ENCODE results near the gene MAFB.

The MAFB gene

DNA sequence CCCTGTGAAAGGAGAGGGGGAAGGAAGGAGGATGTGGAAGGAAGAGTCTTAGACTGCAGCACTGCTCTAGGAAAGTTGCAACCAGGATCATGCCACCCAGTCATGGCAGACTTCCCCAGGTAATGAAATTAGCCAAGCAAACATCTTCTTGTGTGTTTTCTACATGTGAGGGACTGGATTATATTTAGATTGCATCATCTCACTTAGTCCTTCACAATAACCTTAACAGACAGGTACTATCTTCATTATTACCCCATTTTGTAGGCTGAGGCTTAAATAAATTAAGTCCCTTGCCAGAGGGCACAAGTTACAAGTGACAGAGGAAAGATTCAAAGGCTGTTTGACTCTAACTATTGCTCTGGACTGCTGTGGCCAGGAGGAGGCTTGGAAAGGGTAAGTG lies 9.7 kb upstream of the MAFB start:
- no peak for DNase-seq

DNA sequence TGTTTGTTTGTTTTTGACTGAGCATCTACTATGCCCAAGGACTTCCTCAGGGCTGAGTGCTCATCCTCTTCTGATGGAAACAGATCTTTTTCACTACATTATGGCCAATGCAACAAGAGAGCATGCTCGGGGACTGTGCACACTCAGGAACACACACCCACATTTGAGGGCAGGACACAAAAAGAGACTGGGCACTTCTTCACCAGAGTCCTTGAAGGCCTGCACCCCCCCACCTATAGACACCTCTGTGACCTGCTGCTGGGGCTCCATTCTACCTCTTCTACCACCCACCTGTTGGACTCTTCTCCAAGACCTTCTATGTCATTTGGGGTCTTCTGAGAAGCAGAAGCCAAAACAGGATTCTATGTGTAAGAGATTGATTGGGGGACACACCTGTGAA lies 9.2 kb upstream of the MAFB start:
- no peak for DNase-seq

DNA sequence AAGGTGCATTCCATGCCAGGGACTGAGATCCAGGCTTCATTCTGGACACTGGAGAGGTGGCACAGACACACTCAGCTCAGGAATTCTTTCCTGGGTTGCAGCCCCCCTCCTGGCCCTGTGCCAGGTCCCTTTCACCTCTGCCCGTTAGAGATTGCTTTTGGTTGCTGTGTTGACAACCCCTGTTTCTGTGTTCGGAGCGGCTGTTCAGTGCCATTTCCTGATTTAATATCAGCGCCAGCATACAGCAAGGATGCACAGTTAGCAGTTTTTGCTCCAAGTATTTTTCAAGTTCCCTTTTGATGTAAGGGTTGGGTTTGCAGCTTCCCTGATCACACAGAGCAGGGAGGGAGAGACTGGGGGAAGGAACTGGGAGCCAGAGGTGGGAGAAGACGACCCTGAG lies 8.5 kb upstream of the MAFB start:
- DNase-seq, result no peak

DNA sequence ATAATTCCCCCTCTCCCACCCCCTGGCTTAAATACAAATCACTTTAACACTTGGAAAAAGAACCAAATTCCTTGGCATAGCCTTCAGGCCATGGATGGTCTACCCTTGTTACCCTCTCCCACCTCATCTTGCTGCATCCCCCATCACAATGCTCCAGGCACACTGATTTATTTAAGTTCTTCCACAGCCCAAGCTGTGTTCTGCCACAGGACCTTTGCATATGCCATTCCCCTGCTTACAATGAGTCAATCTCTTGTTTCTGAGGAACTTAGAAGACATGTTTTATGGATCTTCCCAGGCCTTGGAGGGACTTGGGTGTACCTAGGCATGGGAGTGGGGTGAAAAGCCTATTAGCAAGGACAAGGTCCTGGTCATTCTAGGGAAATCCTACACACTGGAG lies 6.2 kb upstream of the MAFB start:
- no peak for DNase-seq

DNA sequence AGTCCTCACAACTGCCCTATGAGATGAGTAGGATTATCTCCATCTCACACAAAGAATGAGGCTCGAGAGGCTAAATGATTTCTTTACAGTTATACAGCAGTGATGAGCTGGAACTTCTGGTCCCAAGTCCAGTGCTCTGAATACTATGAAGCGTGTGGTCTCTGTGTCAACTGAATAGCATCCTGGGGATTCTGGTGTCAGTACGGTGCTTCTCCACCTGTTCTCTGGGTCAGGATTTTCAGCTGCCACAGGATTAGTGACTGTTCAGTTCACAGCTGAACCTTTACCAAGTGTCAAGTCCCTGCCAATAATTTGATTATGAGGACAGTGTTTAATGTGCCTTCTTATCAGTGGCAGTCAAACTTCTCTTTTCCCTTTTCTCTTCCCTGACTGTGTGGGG lies 5.2 kb upstream of the MAFB start:
- DNase-seq, result no peak

DNA sequence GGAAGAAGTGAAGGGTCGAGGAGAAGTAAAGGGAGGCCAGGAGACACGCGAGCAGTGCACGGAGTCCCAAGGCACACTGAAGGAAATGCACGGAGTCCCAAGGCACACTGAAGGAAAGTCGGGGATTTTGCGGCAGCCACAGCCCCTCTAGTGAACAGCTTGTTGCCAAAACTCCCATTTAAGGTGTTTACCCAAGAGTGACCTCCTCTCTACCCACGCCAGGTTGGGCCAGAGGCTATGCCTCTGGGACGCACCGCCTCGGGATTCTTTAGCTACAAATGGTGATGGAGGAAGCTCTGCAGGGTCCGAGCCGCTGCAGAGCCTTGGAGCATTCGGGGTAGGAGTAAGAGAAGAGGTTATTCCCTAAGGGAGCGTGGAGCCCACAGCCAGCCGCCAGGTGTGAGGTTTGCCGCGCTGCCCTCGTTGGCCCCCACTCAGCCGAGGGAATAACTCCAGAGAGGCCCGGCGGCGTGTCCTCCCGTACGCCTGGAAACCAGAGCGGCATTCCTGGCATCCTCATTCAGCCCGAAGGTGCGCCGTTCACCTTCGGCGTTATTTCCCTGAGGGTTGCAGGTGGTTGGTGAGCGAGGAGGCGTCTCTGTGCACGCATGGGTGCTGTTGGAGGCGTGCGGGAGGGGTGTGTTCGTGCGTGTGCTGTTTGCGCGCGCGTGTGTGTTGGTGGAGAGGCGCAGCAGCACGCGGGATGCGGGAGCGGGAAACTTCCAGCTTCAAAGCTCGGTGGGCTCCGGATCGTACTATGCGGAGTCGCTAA lies 3.4 kb upstream of the MAFB start:
- no peak for DNase-seq

DNA sequence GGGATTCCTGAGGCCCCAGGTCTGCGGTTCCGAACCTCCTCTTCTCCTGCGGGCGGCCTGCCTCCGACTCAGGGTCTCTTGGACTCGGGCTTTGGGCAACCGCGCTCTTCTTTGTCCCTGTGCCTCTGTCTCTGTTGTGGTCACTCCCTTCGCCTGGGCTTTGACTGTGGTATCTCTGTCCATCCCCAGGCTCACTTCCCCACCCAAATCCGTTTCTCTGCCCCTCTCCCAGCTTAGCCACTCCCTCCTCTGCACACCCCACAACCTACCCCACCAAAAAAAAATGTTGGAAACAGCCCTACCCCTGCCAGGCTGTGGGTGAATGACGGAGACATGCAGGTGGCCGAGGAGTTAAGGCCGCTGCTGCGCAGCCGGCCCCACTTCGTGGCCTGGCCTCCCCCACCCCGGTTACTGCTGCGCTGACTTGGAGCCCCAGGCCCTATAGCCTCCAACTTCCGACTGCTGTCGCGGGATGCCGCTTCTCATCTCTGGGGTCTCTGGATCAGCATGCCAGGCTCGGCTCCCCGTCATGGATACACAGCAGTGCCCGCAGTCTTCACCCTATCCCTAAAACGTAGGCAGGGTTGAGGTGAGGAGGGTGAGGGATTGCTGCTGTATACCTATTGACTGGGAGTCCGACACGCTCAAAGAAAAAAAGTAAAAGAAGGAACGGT lies 2.7 kb upstream of the MAFB start:
- DNase-seq, result no peak

DNA sequence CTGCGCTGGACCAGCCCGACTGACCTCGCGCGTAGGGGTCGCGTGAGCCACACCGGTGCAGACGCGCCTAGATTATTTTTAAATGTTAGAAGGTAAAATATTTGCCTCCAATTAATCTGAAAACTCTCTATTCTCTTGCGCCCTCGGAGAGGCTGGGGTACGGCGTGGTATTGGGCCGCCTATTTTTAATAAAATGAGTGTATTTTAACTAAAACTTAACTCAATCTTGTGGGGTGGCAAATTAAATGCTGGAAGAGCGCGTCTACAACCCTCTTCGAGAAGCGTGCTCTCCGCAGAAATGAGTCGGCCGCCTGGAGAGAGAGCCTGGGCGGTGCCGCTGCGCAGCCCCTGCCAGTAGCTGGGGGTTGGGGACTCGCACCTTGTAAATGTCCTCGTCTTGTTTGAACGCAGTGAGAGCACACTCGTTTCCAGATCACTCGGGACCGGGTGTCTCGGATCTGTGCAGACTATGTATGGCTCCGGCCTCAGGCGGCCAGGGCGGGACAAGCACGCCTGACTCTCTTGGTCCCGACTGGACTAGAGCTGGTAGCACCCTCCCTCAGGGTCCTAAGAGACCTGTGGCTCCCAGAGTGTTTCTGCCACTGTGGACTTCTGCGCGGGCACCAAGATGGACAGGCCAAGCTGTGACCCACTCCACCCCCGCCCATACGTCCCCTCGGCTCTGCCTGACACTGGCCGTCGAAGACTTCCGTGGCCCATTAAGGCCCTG lies 2.0 kb upstream of the MAFB start:
- no peak for DNase-seq

DNA sequence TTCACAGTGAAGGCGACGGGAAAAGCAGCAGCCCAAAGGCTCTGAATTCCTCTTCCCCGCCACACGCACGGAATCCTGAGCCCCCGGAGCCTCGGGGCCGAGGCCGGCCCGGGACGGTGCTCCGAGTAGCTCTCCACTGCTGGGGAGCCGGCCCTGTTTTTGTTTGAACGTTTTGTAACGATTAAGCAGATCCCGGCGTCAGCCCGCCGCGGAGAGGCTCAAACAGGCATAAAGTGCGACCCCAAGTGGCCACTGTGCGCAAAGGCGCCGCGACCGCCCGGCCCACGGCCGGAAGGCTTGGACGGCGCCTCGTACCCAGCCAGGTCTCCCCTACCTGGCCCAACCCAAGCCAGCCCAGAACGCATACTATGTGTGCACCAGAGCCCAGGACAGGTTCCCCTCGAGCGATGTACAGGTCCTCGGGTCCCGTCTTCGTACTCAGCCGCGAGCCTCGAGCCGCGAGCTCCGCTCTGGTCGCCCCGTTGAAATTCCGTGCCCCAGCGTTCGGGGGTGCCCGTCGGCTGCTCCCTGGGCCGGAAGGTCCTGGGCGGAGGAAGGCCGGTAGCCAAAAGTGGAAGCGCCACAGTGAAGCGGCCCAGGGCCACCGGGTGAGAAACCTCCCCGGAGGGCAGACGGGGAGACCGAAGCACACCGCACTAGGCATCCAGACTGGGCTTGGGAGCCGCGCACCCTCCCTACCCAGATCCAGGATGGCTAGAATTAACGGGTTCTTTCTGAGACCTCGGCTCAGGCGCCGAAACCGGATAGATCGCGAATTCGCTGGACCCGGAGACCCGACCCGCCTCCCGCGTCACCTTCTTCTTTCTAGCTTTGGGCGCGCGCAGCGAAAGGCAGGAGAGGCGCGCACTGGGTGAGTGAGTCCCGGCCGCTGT lies 1.2 kb upstream of the MAFB start:
- DNase-seq, result peak; percentile 83

DNA sequence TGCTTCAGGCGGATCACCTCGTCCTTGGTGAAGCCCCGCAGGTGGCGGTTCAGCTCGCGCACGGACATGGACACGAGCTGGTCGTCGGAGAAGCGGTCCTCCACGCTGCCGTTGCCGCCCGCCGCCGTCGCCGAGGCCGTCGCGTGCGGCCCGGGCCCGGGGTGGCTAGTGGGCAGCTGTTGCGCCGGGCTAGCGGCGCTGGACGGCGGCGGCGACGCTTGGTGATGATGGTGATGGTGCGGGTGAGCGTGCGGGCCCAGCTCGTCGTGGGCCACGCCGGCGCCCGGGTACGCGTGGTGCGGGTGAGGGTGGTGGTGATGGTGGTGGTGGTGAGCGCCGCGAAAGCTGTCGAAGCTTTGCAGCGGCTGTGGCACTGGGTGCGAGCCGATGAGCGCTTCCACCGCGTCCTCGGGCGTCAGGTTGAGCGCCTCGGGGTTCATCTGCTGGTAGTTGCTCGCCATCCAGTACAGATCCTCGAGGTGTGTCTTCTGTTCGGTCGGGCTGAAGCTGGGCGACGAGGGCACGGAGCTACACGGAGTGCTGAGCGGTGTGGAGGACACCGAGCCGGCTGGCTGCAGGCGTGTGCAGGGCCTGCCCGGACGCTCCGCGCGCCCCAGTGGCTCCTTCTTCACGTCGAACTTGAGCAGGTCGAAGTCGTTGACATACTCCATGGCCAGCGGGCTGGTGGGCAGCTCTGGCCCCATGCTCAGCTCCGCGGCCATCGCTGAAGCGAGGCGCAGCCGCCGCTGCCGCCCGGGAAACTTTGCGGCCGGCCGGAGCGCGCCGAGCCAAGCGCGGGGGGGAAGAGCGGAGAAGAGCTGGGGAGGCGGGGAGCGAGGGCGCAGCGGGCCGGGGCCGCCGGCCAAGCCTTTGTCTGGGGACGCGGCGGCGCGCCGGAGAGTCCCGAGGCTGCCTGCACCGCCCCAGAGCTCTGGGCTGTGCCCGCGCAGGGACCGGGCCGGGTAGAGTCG lies 622 bp downstream of the MAFB start:
- DNase-seq, result no peak

DNA sequence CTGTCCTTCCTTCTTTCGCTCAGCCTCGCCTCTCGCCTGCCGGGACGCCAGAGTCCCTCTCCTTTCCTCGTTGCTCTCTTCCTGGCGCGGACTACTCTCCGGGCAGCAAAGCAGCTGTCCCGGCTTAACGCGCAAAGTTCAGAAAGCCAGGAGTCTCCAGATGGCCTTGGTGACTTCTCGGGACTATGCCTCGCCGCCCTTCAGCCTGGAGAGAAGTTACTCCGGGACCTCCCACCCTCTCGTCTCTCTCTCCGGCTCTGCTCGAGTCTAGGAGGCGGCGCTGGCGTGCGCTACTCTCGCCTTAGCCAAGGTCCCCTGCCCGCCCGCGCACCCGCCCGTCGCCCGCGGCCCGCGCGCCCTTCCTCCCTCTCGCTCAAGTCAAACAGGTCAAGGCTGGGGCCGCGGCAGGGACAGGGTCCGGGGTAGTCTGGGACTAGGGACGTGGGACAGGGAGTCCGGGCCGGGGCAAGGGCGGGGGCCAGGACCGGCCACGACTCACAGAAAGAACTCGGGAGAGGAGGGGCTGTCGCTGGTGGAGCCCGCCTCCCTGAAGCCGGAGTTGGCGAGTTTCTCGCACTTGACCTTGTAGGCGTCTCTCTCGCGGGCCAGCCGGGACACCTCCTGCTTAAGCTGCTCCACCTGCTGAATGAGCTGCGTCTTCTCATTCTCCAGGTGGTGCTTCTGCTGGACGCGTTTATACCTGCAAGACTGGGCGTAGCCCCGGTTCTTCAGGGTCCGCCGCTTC lies 1.5 kb downstream of the MAFB start:
- no peak for DNase-seq

DNA sequence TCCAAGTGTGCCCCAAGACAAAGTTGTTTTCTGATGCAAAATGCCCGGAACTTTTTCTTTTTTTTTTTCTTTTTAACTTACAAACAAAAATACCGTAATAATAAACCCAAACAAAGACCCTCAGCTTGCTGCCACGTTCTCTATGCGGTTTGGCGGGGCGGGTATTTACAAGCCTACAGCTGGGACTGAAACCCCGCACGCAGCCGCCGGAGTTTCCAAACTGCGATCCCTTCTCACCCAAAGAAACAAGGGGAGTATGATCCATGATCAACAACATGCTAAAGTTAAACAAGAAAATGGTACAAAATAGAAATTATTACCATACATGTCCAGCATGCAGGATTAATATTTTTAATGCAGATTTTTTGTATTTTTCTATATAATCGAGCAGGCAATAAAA lies 2.1 kb downstream of the MAFB start:
- no peak for DNase-seq

DNA sequence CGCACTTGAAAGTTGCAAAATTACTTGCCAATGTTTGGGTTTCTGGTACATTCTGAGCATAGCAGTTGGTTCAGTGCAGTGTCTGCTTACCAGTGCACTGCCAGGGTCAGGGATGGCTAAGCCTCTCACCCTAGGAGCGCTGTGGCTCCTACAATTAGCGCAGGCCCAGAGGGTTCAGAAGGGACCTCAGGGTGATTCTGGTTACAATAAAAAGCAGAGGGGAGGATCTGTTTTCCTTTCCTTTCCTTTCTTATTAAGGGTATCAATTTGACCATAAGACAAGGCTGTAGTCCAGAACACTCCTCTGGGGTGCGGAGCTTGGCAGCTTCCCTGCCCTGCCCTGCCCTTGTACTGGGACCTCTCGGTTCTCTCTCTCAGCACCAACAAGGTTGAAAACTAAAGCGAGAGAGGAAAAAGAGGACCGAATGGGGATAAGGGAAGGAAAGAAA lies 2.6 kb downstream of the MAFB start:
- DNase-seq, result no peak

DNA sequence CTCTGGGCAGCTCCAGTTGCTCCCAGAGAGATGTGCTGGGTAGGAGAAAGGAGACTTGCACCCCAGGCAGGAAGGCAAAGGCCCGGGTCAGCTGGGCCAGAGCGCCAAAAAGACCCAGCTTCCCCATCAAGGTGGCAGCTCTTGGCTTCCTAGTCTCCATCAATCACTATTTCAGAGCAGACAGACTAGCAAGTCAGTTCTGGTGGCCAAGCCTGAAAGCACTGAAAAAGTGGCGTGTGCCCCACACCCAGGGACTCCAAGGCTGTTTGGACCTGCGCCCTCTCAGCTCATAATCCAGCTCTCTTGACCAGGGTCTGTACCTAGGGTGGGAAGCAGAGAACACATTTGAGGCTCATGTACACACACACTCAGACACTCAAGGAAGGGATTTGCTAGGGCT lies 3.7 kb downstream of the MAFB start:
- DNase-seq, result no peak

DNA sequence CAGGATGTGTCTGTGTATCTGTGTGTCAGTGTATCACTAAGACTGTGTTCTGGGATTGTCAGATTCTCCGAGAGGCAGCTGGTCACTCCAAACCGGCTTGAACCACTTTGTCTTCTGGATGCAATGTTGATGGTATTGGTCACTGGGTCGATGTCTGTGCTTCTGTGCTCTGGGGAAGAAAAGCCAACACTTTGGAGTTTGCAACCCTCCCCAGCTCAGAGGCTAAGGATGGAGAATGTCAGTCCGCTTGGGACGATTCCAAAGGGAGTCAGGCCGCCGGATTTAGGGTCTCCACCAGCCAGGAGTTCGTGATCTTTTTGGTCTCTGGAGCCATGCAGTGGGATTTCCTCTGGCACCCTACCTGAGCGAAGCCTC lies 5.2 kb downstream of the MAFB start:
- DNase-seq, result no peak

DNA sequence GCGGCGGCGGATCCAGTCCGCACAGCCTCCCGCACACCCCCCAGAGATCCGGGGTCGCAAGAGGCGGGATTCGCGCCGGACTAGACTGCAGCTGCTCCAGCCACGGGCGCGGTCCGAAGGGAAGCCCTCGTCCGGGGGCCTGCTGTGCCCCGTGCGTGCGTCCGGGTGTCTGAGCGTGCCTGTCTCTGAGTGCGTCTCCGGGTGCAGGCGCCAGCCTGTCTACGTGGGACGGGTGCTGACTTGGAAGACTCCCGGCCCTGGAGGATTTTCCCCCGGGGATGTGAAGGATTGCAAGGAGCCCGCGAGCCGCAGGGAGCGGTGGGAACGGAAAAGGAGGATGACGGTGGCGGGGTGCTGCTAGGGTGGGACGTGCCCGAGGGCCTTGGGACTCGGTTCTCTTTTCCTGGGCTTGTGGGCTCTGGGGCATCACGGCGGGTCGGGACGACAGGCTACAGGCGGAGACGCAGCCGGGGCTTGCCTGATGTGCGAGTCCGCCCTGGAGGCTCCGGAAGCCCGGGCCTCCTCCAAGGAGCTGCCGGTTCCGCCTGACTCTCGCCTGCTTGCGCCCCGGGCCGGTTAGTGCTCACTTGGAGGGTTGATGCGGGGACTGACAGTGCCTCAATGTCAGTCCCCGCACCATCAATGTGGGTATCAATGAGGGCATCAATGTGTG lies 5.7 kb downstream of the MAFB start:
- no peak for DNase-seq

DNA sequence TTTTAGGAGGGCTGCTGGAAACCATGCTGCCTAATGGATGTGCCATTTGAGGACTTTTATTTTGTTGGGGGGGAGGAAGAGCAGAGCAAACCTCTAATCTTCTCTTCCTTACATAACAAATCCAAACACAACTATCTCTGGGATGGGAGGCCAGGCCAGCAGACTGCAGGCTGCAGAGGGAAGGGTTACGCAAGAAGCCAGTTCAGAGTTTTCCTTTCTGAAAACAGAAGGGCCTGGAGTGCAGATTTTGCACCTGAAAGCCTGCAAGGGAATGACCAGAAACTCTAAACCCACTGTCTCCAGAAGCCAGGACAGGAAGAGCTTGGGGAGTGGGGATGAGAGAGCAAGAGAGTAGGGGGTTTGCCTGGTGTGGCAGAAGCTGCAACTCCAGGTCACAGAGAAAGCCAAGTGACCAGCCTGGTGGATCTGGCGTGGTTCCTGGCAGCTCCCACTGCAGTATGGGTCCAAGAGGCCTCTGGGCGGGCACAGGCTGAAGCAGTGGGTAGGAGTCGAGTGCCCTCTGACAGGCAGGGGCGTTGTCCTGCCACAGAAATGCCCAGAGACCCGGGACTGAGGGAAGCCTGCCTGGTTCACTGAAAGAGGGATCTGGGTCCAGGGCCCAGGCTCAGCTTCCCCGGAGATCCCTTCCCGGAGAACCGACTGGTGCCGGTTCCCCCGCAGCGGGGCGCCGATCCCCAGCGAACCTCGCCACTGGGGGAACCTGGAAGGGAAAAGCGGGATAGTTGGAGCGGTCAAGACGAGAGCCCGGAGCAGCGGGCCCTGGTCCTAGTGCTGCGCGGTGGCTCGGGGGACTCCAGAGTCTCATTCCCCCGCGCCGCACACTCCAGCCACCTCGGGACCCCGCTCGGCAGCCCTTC lies 6.7 kb downstream of the MAFB start:
- DNase-seq, result no peak

DNA sequence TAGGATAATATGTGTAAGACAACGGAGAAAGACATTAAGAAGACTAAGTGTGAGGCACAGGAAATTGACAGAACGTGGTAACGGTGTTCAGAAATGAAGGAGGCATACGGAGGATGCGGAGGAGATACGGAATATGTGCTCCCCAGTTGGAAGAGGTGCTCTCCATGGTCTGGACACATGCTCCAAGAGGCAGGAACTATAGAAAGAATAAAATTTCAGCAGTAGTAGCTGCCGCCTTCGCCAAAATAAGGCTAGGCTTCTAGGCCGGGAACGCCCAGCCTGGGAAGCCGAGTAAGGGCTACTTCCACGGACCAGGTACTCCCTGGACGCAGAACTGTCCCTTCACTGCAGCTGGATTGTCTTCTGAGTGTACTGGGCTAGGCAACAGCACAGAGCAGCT lies 7.4 kb downstream of the MAFB start:
- no peak for DNase-seq

DNA sequence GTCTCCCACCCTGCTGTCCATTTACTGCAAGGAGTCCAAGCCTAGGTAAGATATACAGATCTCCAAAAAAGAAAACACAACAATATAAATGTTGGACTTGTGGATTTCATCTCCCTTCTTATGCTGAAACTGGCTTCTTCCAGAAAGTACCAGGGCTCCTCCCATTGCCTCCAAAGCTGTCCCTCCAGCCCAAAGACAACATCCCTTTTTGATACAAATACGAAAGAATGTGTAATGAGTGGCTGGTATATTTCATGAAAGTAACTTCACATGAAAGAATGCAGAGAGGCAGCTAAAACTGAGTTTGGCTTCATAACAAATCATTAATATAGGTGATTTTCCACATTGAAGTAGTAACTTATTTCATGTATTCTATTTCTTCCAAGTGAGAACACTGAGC lies 7.9 kb downstream of the MAFB start:
- DNase-seq, result no peak

Measured in OCI-M1 (cell line).